Thyroid gland (tissue), 4 donors: Measurements from ENCODE around the gene RECQL.

ENCODE experiments used
- CTCF ChIP-seq, 6 experiments: fragments of 200-600 bp in 3 of 6; fragments of 450-650 bp in 3 of 6; sonication (generic) in 3 of 6; IDR thresholded peaks; one replicate each; pipeline ENCODE4 v1.5.1; 2016 to 2019; ENCODE audit warnings: antibody characterized with exemption in 6 of 6, mild to moderate bottlenecking in 2 of 6, inconsistent platforms in 1 of 6, moderate library complexity in 1 of 6
- POLR2A ChIP-seq, 2 donors: fragments of 450-650 bp; IDR thresholded peaks; one replicate each; pipeline ENCODE4 v1.6.1; 2017; ENCODE audit warnings: antibody characterized with exemption in 2 of 2, mild to moderate bottlenecking in 2 of 2, moderate library complexity in 1 of 2

- TF ChIP-seq CTCF (IDR thresholded peaks at IDR 0.05) (no peak), POLR2A (IDR thresholded peaks at IDR 0.05) (no peak)
Observed at GRCh38 chr12:21518451-21518850, 17.0 kb upstream of the RECQL start.
